Measurements from ENCODE around the gene IMMP2L. TPM values are rescaled to one million over a fixed set of nuclear protein-coding genes. Genes with fewer than 3 reads are reported as not detected.

The IMMP2L gene
- total and polyA plus RNA-seq, 2 donors (not counting 3 experiments of a cell fraction or from before 2014, with no cell fraction given), result 9.9 to 11.8 TPM

- dilution Hi-C loops (cut with MboI; ENCODE audit: extremely low pct_ligation_motif_present, low sequenced_read_pairs), result no loop called here
- intact Hi-C loops (cut with micrococcal nuclease), result no loop called here
- Histone ChIP-seq H2AFZ (ENCODE audit: low read depth, low read length) (no peak overlapping the region), H3K9ac (replicated peaks; ENCODE audit: extremely low read depth, insufficient read depth, low read length) (no peak overlapping the region), H3K9me3 (replicated peaks; ENCODE audit: control insufficient read depth, insufficient read depth, low read length) (no peaks in the 10 kb centered on the region), H3K4me2 (ENCODE audit: insufficient read depth, low read length) (no peak overlapping the region), H4K20me1 (replicated peaks; ENCODE audit: control insufficient read depth, extremely low read depth, insufficient read depth, low read length) (no peaks in the 10 kb centered on the region), H3K9me1 (replicated peaks; ENCODE audit: control insufficient read depth, extremely low read depth, insufficient read depth, low read length) (no peaks in the 10 kb centered on the region), H3K27me3 (ENCODE audit: control insufficient read depth in 2 of 2, insufficient read depth in 2 of 2, low read length in 2 of 2) (no peaks in the 10 kb centered on the region), H3K79me2 (ENCODE audit: control insufficient read depth, insufficient read depth, low read length) (no peaks in the 10 kb centered on the region), H3K27ac (ENCODE audit: insufficient read depth, low read depth, low read length) (no peak overlapping the region), H3K4me3 (replicated peaks in 1 of 3; ENCODE audit: insufficient read depth in 1 of 3, low read depth in 1 of 3, low read length in 3 of 3) (no peak overlapping the region), H3K36me3 (ENCODE audit: control insufficient read depth in 2 of 2, extremely low read depth in 1 of 2, insufficient read depth in 2 of 2, low read length in 2 of 2) (no peaks in the 10 kb centered on the region), H3K4me1 (ENCODE audit: control insufficient read depth, extremely low read depth, insufficient read depth, low read length) (no peaks in the 10 kb centered on the region)
- POLR2A ChIA-PET, result no interaction called here
- CTCF ChIA-PET, result no interaction called here
- no peak for FAIRE-seq
- TF ChIP-seq POLR2A (IDR thresholded peaks at IDR 0.05; ENCODE audit: low read depth, low read length), result no peak
- no peak for TF ChIP-seq POLR2AphosphoS5 (IDR thresholded peaks at IDR 0.05; ENCODE audit: insufficient read depth, low read depth, low read length)
- TF ChIP-seq CTCF (IDR thresholded peaks at IDR 0.05; ENCODE audit: extremely low read depth in 1 of 2, insufficient read depth in 1 of 2, low read depth in 1 of 2, low read length in 2 of 2), result no peak
- TF ChIP-seq EZH2 (IDR thresholded peaks at IDR 0.05; ENCODE audit: borderline replicate concordance, low read depth, low read length, severe bottlenecking), result no peak
- TF ChIP-seq MAX (IDR thresholded peaks at IDR 0.05; ENCODE audit: insufficient read depth, insufficient read length), result no peak
- TF ChIP-seq JUN (IDR thresholded peaks at IDR 0.05; ENCODE audit: borderline replicate concordance, insufficient read depth, insufficient read length, low read depth), result no peak
- no peak for TF ChIP-seq MYC (IDR thresholded peaks at IDR 0.05; ENCODE audit: low read depth, low read length)
- no peak for TF ChIP-seq FOS (IDR thresholded peaks at IDR 0.05; ENCODE audit: borderline replicate concordance, insufficient read depth, low read length)
- TF ChIP-seq GATA2 (IDR thresholded peaks at IDR 0.05; ENCODE audit: insufficient read depth, insufficient read length, low read depth, low read length), result no peak
- DNase-seq (ENCODE audit: low read depth, low spot score), result no peak
- BruUV-seq (replicated peaks), result no TSS peak
Measured at GRCh38 chr7:111192614-111193413, 369.5 kb downstream of the IMMP2L start.
